H9 (cell line): Measurements from ENCODE around the gene ROBO1. TPM values are rescaled to one million over a fixed set of nuclear protein-coding genes. Genes with fewer than 3 reads are reported as not detected.
A peak's percentile ranks its signal among the peaks of the same experiment; 100 is the strongest.

Source experiments
- DNase-seq: peaks from one replicate; pipeline ENCODE4 v3.0.0-alpha.2; 2017
- H2AFZ ChIP-seq: one replicate; pipeline ENCODE4 v1.6.1; 2013; ENCODE audit warnings: mild to moderate bottlenecking, low read length, control low read depth, moderate library complexity
- H2AK5ac ChIP-seq: 2 replicates; pipeline ENCODE4 v1.6.1; 2013; ENCODE audit warnings: low read length, control low read depth, mixed read lengths; ENCODE audit not compliant: insufficient read length
- H2BK120ac ChIP-seq: one replicate; pipeline ENCODE4 v1.6.1; 2013; ENCODE audit warnings: low read depth, mild to moderate bottlenecking, low read length, control low read depth, inconsistent platforms; ENCODE audit not compliant: poor library complexity, severe bottlenecking
- H2BK12ac ChIP-seq: 2 replicates; pipeline ENCODE4 v1.6.1; 2013; ENCODE audit warnings: low read length, control low read depth, mixed read lengths, low read depth; ENCODE audit not compliant: insufficient read length
- H2BK15ac ChIP-seq: 2 replicates; pipeline ENCODE4 v1.6.1; 2013; ENCODE audit warnings: low read depth, low read length, control low read depth
- H2BK20ac ChIP-seq: one replicate; pipeline ENCODE4 v1.6.1; 2013; ENCODE audit warnings: low read depth, mild to moderate bottlenecking, low read length, control low read depth, inconsistent platforms; ENCODE audit not compliant: poor library complexity, severe bottlenecking
- H2BK5ac ChIP-seq: 2 replicates; pipeline ENCODE4 v1.6.1; 2013; ENCODE audit warnings: low read length, control low read depth, mixed read lengths; ENCODE audit not compliant: insufficient read length
- H3K14ac ChIP-seq: 2 replicates; pipeline ENCODE4 v1.6.1; 2013; ENCODE audit warnings: low read length, control low read depth; ENCODE audit not compliant: insufficient read depth
- H3K18ac ChIP-seq: 2 replicates; pipeline ENCODE4 v1.6.1; 2013; ENCODE audit warnings: low read depth, mild to moderate bottlenecking, mixed read lengths, low read length, control low read depth; ENCODE audit not compliant: insufficient read length
- H3K23ac ChIP-seq: 2 replicates; pipeline ENCODE4 v1.6.1; 2013; ENCODE audit warnings: low read length, control low read depth, mixed read lengths, low read depth; ENCODE audit not compliant: insufficient read length
- H3K23me2 ChIP-seq: 2 replicates; pipeline ENCODE4 v1.6.1; 2013; ENCODE audit warnings: low read depth, mild to moderate bottlenecking, mixed read lengths, low read length, control low read depth; ENCODE audit not compliant: insufficient read length, poor library complexity, severe bottlenecking
- H3K27ac ChIP-seq: 2 replicates; pipeline ENCODE4 v1.5.1; 2013; ENCODE audit warnings: low read length, control low read depth, mixed read lengths, low read depth; ENCODE audit not compliant: insufficient read length
- H3K27me3 ChIP-seq: 2 replicates; pipeline ENCODE4 v1.6.1; 2013; ENCODE audit warnings: low read length, control low read depth, inconsistent platforms; ENCODE audit not compliant: insufficient read depth
- H3K4ac ChIP-seq: 2 replicates; pipeline ENCODE4 v1.6.1; 2013; ENCODE audit warnings: low read depth, mild to moderate bottlenecking, control low read depth, inconsistent platforms, low read length, moderate library complexity
- H3K4me1 ChIP-seq: 2 replicates; pipeline ENCODE4 v1.6.1; 2013; ENCODE audit warnings: low read length, control low read depth, inconsistent platforms; ENCODE audit not compliant: insufficient read depth
- H3K4me2 ChIP-seq: 2 replicates; pipeline ENCODE4 v1.6.1; 2013; ENCODE audit warnings: low read length, control low read depth, mixed read lengths; ENCODE audit not compliant: insufficient read length, insufficient read depth
- H3K56ac ChIP-seq: 2 replicates; pipeline ENCODE4 v1.6.1; 2013; ENCODE audit warnings: low read depth, mild to moderate bottlenecking, mixed read lengths, low read length, control low read depth; ENCODE audit not compliant: insufficient read length
- H3K79me1 ChIP-seq: 2 replicates; pipeline ENCODE4 v1.6.1; 2013; ENCODE audit warnings: low read depth, mild to moderate bottlenecking, moderate library complexity, low read length, control low read depth, inconsistent platforms; ENCODE audit not compliant: insufficient read depth, poor library complexity, severe bottlenecking
- H3K79me2 ChIP-seq: 2 replicates; pipeline ENCODE4 v1.6.1; 2013; ENCODE audit warnings: low read length, control low read depth, inconsistent platforms; ENCODE audit not compliant: insufficient read depth
- H3K9ac ChIP-seq: 2 replicates; pipeline ENCODE4 v1.6.1; 2013; ENCODE audit warnings: low read length, control low read depth, mixed read lengths; ENCODE audit not compliant: insufficient read length; ENCODE audit errors: extremely low read depth
- H3K9me3 ChIP-seq: one replicate; pipeline ENCODE4 v1.6.1; 2013; ENCODE audit warnings: low read depth, low read length, inconsistent platforms; ENCODE audit not compliant: control insufficient read depth
- H3T11ph ChIP-seq: one replicate; pipeline ENCODE4 v1.6.1; 2013; ENCODE audit warnings: mild to moderate bottlenecking, low read length, control low read depth, inconsistent platforms
- H4K20me1 ChIP-seq: one replicate; pipeline ENCODE4 v1.6.1; 2013; ENCODE audit not compliant: control insufficient read depth, insufficient read length, insufficient read depth
- H4K5ac ChIP-seq: 2 replicates; pipeline ENCODE4 v1.6.1; 2013; ENCODE audit warnings: low read depth, mild to moderate bottlenecking, mixed read lengths, low read length, control low read depth; ENCODE audit not compliant: insufficient read length
- H4K8ac ChIP-seq: replicated peaks from 2 replicates; pipeline ENCODE4 v1.6.1; 2013; ENCODE audit warnings: low read length, control low read depth, mixed read lengths, low read depth; ENCODE audit not compliant: insufficient read length
- H4K91ac ChIP-seq: 2 replicates; pipeline ENCODE4 v1.6.1; 2013; ENCODE audit warnings: low read depth, mild to moderate bottlenecking, moderate library complexity, mixed read lengths, low read length, control low read depth; ENCODE audit not compliant: insufficient read length
- H3K27ac Mint-ChIP-seq, 3 experiments: 2 replicates in 2 of 3; 3 replicates in 1 of 3; pipeline ENCODE4 v1.8.0; 2020 to 2021; ENCODE audit warnings: mixed read lengths in 3 of 3, mild to moderate bottlenecking in 1 of 3, moderate library complexity in 1 of 3
- H3K27me3 Mint-ChIP-seq: 2 replicates; pipeline ENCODE4 v1.8.0; 2021; ENCODE audit warnings: low read depth, mild to moderate bottlenecking, moderate library complexity, mixed read lengths
- H3K36me3 Mint-ChIP-seq, 3 experiments: 2 replicates in 2 of 3; 3 replicates in 1 of 3; pipeline ENCODE4 v1.8.0; 2020 to 2021; ENCODE audit warnings: low read depth in 3 of 3, mixed read lengths in 3 of 3; ENCODE audit not compliant: insufficient read depth in 1 of 3
- H3K4me1 Mint-ChIP-seq, 2 experiments: 2 replicates each; pipeline ENCODE4 v1.8.0; 2020; ENCODE audit warnings: mixed read lengths in 2 of 2
- H3K4me3 Mint-ChIP-seq, 2 experiments: 2 replicates in 1 of 2; 3 replicates in 1 of 2; pipeline ENCODE4 v1.8.0; 2020 to 2021; ENCODE audit warnings: mild to moderate bottlenecking in 2 of 2, mixed read lengths in 2 of 2, moderate library complexity in 1 of 2
- H3K9me3 Mint-ChIP-seq, 2 experiments: 2 replicates in 1 of 2; 3 replicates in 1 of 2; pipeline ENCODE4 v1.8.0; 2020; ENCODE audit warnings: mild to moderate bottlenecking in 2 of 2, mixed read lengths in 2 of 2, moderate library complexity in 1 of 2
- WGBS: extraction: QIAGEN DNeasy Blood & Tissue Kit; methylation state at CpG from one replicate; pipeline ENCODE4 v1.1.7; 2013; ENCODE audit warnings: missing lambda C conversion rate, low lambda C conversion rate, mixed read lengths; ENCODE audit not compliant: insufficient read length; ENCODE audit errors: extremely low coverage; 5-methylcytosine and 5-hydroxymethylcytosine counted together
- total RNA-seq: library from RNA; stranded (reverse); gene quantifications from 2 replicates; pipeline ENCODE4 v1.2.1, GENCODE V29; 2021
- TF ChIP-seq, protein P1 (sequence below): fragments of 200-600 bp; sonication (generic); conservative IDR thresholded peaks from 3 replicates; pipeline ENCODE4 v1.8.0; 2021; ENCODE audit warnings: antibody characterized with exemption, mild to moderate bottlenecking

The ROBO1 gene
- total RNA-seq, 1 experiment from 2014 or later: 62.7 TPM

DNA sequence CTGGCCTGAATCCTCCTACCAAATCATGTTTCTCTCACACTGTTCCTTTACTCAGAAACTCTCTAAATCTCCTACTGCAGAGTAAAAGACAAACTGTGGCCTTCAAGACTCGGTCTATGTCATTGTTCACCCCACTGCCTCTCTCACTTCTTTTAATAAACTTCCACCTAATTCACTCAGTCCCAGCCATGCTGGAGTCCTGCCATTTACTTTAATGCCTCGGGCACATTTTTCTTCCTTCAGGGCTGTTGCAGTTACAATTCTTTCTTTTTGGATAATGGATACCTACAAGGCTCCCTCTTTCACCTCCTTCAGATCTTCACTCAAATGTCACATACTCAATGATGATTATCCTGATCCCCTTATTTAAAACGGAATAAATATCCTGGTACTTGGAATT, 955.6 kb downstream of the ROBO1 start:
- peaks cover 0 to 2% of the 10 kb centered on the region in 2 experiments; a peak in 1 of 5 replicates for H3K9me3 Mint-ChIP-seq
- no peak overlapping the region for H4K91ac ChIP-seq
- no peak overlapping the region for H2AK5ac ChIP-seq
- no peaks in the 10 kb centered on the region for H4K20me1 ChIP-seq
- no peak overlapping the region for H2BK20ac ChIP-seq
- no peaks in the 10 kb centered on the region for H3K23me2 ChIP-seq
- no peak overlapping the region for H3K4me3 Mint-ChIP-seq
- no peak overlapping the region for H2AFZ ChIP-seq
- no peaks in the 10 kb centered on the region for H3K9me3 ChIP-seq
- H3K79me2 ChIP-seq: no peaks in the 10 kb centered on the region
- H3K4me1 ChIP-seq: no peaks in the 10 kb centered on the region
- H4K5ac ChIP-seq: no peak overlapping the region
- no peak overlapping the region for H3K56ac ChIP-seq
- H4K8ac ChIP-seq: no peak overlapping the region
- no peak overlapping the region for H2BK120ac ChIP-seq
- no peak overlapping the region for H3K9ac ChIP-seq
- no peaks in the 10 kb centered on the region for H3K27me3 ChIP-seq
- TF ChIP-seq, protein P1, sequence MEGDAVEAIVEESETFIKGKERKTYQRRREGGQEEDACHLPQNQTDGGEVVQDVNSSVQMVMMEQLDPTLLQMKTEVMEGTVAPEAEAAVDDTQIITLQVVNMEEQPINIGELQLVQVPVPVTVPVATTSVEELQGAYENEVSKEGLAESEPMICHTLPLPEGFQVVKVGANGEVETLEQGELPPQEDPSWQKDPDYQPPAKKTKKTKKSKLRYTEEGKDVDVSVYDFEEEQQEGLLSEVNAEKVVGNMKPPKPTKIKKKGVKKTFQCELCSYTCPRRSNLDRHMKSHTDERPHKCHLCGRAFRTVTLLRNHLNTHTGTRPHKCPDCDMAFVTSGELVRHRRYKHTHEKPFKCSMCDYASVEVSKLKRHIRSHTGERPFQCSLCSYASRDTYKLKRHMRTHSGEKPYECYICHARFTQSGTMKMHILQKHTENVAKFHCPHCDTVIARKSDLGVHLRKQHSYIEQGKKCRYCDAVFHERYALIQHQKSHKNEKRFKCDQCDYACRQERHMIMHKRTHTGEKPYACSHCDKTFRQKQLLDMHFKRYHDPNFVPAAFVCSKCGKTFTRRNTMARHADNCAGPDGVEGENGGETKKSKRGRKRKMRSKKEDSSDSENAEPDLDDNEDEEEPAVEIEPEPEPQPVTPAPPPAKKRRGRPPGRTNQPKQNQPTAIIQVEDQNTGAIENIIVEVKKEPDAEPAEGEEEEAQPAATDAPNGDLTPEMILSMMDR: no peak
- H3K27ac ChIP-seq: no peak overlapping the region
- H3K18ac ChIP-seq: no peak overlapping the region
- no peak overlapping the region for H3T11ph ChIP-seq
- H2BK15ac ChIP-seq: no peak overlapping the region
- peaks cover 6 to 12% of the 10 kb centered on the region in 2 experiments; a peak in 3 of 4 replicates for H3K4me1 Mint-ChIP-seq
- no peak for DNase-seq
- no peak overlapping the region for H2BK5ac ChIP-seq
- peak overlapping the region in 2 of 3 experiments; percentile 0 to 41; a peak in 3 of 7 replicates for H3K27ac Mint-ChIP-seq
- no peak overlapping the region for H3K23ac ChIP-seq
- H3K4ac ChIP-seq: no peak overlapping the region
- H3K27me3 Mint-ChIP-seq: no peaks in the 10 kb centered on the region
- H3K79me1 ChIP-seq: no peaks in the 10 kb centered on the region
- H3K14ac ChIP-seq: no peak overlapping the region
- H2BK12ac ChIP-seq: no peak overlapping the region
- WGBS: no CpG with 5 or more reads among the region's 3 CpGs
- no peak overlapping the region for H3K4me2 ChIP-seq
- H3K36me3 Mint-ChIP-seq: peaks cover 2 to 7% (median 6%) of the 10 kb centered on the region in 3 experiments; a peak in 2 of 7 replicates
